SU-DHL-6 (cell line): Measurements from ENCODE around the gene MAIP1.

ENCODE experiments used
- EZH2phosphoT487 ChIP-seq: fragments of 200-600 bp; sonication (generic), shearing (Covaris generic); conservative IDR thresholded peaks from 2 replicates; pipeline ENCODE4 v1.6.1; 2018; ENCODE audit warnings: mild to moderate bottlenecking, antibody characterized with exemption, low read length, moderate library complexity, mixed read lengths
- TF ChIP-seq, protein P1 (sequence below): fragments of 200-600 bp; sonication (generic); IDR thresholded peaks from one replicate; pipeline ENCODE4 v1.5.1; 2017; ENCODE audit warnings: antibody characterized with exemption, mild to moderate bottlenecking, low read length, moderate library complexity; ENCODE audit not compliant: insufficient read depth, poor library complexity, severe bottlenecking

DNA sequence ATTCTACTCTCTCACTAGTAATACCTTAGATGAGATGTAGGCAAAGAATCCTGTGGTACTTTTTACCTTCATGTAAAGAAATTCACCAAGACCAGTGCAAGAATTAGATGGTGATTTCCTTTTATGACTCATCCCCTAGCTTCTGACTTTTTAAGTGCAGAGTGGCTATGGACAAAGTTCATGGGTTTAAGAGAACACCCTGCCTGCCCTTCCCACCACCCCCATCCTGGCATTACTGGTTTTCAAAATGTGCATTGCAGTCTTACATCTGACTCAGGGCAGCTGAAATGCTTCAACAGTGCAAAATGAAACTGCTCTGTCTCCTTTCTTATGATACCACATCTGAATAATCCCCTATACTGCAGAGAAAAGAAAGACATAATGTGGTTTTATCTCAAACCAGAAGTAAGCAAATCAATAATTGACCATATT, 22.6 kb downstream of the MAIP1 start:
- TF ChIP-seq, protein P1, sequence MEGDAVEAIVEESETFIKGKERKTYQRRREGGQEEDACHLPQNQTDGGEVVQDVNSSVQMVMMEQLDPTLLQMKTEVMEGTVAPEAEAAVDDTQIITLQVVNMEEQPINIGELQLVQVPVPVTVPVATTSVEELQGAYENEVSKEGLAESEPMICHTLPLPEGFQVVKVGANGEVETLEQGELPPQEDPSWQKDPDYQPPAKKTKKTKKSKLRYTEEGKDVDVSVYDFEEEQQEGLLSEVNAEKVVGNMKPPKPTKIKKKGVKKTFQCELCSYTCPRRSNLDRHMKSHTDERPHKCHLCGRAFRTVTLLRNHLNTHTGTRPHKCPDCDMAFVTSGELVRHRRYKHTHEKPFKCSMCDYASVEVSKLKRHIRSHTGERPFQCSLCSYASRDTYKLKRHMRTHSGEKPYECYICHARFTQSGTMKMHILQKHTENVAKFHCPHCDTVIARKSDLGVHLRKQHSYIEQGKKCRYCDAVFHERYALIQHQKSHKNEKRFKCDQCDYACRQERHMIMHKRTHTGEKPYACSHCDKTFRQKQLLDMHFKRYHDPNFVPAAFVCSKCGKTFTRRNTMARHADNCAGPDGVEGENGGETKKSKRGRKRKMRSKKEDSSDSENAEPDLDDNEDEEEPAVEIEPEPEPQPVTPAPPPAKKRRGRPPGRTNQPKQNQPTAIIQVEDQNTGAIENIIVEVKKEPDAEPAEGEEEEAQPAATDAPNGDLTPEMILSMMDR: no peak
- TF ChIP-seq EZH2phosphoT487: no peak
